NB4 (cell line): ENCODE measurements around the gene CRYBA2.

Experiments
- DNase-seq: peaks from one replicate; pipeline ENCODE4 v3.0.0; 2010; ENCODE audit warnings: low read depth
- H3K4me3 ChIP-seq: one replicate; pipeline ENCODE4 v1.5.1; 2011; ENCODE audit warnings: mild to moderate bottlenecking, low read depth, low read length, moderate library complexity
- MYC ChIP-seq: IDR thresholded peaks from 2 replicates; pipeline ENCODE4 v1.6.1; 2011; ENCODE audit warnings: low read depth, low read length
- POLR2A ChIP-seq: IDR thresholded peaks from 2 replicates; pipeline ENCODE4 v1.6.1; 2011; ENCODE audit warnings: mild to moderate bottlenecking; ENCODE audit not compliant: insufficient read length; ENCODE audit errors: extremely low read depth
- TF ChIP-seq, protein P1 (sequence below): IDR thresholded peaks from one replicate; pipeline ENCODE4 v1.5.1; 2012; ENCODE audit warnings: low read depth, low read length
- TF ChIP-seq, protein P2 (sequence below): IDR thresholded peaks from 2 replicates; pipeline ENCODE4 v1.6.1; 2011; ENCODE audit warnings: low read depth, low read length

The CRYBA2 gene

DNA sequence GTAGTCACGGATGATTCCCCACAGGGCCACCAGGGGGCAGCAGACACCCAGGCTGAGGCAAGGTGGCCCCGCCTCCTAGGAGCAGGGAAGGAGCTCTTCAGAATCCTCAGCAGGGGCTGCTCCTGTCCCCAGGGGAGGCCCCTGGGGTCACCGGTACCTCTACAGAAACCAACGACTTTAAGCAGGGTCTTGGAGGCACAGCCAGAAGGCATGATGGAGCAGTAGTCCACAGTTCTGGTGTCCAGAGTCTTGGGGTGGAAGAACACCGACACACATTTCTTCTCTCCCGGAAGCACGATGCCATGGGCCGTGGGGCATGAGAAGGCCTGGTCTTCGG is 36.6 kb upstream of the CRYBA2 start:
- DNase-seq, result peak; percentile 81
- TF ChIP-seq, protein P1, sequence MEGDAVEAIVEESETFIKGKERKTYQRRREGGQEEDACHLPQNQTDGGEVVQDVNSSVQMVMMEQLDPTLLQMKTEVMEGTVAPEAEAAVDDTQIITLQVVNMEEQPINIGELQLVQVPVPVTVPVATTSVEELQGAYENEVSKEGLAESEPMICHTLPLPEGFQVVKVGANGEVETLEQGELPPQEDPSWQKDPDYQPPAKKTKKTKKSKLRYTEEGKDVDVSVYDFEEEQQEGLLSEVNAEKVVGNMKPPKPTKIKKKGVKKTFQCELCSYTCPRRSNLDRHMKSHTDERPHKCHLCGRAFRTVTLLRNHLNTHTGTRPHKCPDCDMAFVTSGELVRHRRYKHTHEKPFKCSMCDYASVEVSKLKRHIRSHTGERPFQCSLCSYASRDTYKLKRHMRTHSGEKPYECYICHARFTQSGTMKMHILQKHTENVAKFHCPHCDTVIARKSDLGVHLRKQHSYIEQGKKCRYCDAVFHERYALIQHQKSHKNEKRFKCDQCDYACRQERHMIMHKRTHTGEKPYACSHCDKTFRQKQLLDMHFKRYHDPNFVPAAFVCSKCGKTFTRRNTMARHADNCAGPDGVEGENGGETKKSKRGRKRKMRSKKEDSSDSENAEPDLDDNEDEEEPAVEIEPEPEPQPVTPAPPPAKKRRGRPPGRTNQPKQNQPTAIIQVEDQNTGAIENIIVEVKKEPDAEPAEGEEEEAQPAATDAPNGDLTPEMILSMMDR, result peak; percentile 94
- no peak for TF ChIP-seq POLR2A
- no peak overlapping the region for H3K4me3 ChIP-seq

DNA sequence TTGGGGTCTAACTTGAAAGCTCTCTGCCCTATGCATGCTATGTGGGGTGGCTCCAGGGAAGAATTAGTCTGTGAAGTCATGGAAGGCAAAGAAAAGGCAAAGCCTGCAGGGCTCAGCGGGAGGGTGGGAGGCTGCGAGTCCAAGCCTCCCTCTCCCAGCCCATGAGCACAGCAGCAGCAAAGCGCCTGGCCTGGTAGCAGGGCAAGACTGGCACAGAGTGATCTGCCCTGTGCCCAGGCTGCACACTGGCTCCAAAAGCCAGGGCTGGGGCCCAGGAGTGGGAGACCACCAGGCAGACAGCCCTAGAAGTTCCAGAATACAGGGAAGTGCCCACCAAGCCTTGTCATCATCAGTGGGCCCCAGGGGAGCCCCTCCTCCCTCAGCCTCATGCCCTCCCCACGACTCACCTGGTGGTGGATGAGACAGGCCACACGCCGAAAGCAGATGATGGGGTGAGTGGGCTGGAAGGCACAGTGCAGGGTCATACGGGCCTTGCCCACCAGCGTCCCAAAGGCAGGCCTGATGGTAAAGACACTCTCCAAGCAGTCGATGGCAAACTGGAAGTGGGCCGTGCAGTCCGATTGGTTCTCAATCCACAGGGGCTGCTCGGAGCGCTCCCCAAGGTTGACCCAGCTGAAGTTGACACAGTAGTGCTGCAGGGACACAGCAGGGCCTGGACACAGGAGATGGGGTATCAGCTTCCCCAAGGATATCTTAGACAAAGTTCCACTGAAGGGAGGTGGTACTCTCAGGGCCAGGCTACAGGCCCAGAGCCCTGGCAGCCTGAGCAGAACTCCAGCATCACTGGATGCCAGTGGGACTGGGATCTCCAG is 36.0 kb upstream of the CRYBA2 start:
- TF ChIP-seq, protein P1, result no peak
- TF ChIP-seq, protein P2, sequence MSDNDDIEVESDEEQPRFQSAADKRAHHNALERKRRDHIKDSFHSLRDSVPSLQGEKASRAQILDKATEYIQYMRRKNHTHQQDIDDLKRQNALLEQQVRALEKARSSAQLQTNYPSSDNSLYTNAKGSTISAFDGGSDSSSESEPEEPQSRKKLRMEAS, result no peak
- TF ChIP-seq POLR2A (no peak), MYC (no peak)
- DNase-seq, result no peak
- no peak overlapping the region for H3K4me3 ChIP-seq

DNA sequence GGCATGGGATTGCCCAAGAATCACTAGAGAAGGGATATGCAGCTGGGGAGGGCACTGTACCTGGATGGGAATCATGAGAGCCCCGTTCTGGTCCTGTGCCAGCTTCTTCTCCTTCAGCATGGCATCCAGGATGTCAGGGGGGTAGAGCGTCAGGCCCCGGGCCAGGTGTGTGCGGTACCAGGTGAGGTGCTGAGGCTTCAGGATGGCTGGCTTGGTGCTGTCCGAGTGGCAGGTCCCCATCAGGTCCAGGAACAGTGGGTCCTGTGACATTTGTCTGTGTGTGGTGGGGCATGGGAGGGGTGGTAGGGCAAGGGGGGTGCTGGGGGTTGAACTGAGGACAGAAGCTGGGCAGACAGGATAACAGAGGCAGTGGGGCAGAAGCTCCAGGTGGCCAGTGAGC is 34.9 kb upstream of the CRYBA2 start:
- H3K4me3 ChIP-seq, result no peak overlapping the region
- TF ChIP-seq, protein P1, result no peak
- TF ChIP-seq, protein P2, result no peak
- TF ChIP-seq POLR2A (no peak), MYC (no peak)
- DNase-seq, result no peak

DNA sequence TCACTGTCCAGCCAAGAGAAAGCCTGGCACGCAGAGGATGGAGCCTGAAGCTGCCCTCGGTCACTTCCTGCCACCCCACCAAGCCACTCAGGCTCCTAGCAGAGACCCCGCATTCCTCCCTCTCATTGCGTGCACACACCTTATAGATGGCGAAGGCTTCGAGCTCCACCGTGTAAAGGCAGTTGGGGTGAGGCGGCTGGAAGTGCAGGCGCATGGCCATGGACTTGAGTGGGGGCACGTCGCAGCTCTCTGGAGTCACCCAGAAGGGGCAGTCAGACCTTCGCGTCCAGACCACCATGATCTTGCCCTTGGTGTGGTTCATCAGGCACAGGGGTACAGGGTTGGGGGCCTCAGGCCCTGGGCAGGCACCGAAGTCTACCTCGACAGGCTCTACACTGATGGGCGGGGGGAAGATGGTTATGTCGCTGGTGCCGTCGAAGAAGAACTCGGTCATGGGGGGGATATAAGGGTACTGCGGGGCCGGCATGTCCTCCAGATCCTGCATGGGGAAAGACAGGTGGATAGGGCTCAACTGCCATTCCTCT is 34.4 kb upstream of the CRYBA2 start:
- H3K4me3 ChIP-seq, result no peak overlapping the region
- no peak for DNase-seq
- TF ChIP-seq MYC (no peak), POLR2A (no peak)
- TF ChIP-seq, protein P1, result no peak
- TF ChIP-seq, protein P2, result no peak

DNA sequence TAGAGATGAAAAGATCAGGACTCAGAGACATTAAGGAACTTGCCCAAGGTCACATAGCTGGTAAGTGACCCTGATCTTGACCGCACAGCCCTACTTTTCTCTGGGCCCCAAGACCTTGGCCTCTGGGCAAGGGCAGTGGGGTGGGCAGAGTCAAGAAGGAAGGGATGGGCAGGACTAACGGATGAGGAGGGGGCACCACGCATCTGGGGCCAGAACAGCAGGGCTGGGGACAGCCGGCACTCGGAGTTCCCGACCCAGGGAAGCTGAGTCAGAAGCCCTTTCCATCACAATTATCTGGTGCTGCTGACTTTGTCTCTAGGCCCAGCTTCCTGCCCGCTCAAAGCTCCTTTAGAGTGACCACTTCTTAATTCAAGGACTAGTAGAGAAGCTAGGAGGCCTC is 33.7 kb upstream of the CRYBA2 start:
- no peak for DNase-seq
- TF ChIP-seq POLR2A, result no peak
- TF ChIP-seq, protein P1, result no peak
- no peak for TF ChIP-seq MYC
- TF ChIP-seq, protein P2, result no peak
- H3K4me3 ChIP-seq, result no peak overlapping the region
